D721Med (cell line): ENCODE results near the gene NUP37.

ENCODE experiments used
- DNase-seq: peaks from one replicate; pipeline ENCODE4 v3.0.0; 2011; ENCODE audit warnings: low spot score; ENCODE audit not compliant: insufficient read length
- FAIRE-seq: peaks from 2 replicates; lab custom pipeline; 2011; peaks lifted over from hg19 to GRCh38; lab: Jason Lieb, UNC
- TF ChIP-seq, protein P1 (sequence below): IDR thresholded peaks from 2 replicates; pipeline ENCODE4 v1.5.1; 2012; ENCODE audit warnings: mild to moderate bottlenecking, control low read depth; ENCODE audit not compliant: insufficient read depth; ENCODE audit errors: missing control alignments

The NUP37 gene

DNA sequence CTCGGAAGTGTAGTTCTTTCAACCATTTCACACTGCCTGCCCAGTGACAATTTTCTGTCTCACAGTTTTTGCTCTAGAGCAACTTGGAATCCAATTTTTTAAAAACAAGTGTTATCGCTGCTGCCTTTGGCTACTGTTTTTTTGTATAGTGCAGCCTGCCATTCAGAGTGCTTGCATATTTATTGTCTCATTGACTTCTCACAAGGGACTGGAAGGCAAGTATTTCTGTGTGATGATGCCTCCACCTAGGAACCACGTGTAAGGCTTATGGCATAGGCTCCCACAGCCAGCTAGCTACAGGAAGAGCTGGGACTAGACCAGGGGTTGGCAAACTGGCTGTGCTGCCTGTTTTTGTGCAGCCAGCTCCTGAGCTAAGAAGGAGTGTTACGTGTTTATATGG is 972 bp upstream of the NUP37 start:
- no peak for DNase-seq
- TF ChIP-seq, protein P1, sequence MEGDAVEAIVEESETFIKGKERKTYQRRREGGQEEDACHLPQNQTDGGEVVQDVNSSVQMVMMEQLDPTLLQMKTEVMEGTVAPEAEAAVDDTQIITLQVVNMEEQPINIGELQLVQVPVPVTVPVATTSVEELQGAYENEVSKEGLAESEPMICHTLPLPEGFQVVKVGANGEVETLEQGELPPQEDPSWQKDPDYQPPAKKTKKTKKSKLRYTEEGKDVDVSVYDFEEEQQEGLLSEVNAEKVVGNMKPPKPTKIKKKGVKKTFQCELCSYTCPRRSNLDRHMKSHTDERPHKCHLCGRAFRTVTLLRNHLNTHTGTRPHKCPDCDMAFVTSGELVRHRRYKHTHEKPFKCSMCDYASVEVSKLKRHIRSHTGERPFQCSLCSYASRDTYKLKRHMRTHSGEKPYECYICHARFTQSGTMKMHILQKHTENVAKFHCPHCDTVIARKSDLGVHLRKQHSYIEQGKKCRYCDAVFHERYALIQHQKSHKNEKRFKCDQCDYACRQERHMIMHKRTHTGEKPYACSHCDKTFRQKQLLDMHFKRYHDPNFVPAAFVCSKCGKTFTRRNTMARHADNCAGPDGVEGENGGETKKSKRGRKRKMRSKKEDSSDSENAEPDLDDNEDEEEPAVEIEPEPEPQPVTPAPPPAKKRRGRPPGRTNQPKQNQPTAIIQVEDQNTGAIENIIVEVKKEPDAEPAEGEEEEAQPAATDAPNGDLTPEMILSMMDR: no peak
- no peak for FAIRE-seq

DNA sequence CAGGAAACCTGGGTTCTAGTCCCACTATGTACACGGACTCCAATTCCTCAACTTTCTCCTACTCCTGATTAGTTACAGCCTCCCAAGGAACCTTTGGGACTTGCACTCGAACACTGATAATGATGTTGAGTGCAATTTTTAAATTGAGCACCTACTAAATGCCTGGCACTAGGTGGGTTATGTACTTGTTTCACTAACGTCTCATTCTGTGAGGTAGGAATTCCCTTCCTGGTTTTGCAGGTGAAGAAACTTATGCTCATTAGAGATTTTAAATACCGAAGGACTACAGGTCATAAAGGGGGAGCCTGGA is 605 bp upstream of the NUP37 start:
- DNase-seq: no peak
- TF ChIP-seq, protein P1: no peak
- no peak for FAIRE-seq

DNA sequence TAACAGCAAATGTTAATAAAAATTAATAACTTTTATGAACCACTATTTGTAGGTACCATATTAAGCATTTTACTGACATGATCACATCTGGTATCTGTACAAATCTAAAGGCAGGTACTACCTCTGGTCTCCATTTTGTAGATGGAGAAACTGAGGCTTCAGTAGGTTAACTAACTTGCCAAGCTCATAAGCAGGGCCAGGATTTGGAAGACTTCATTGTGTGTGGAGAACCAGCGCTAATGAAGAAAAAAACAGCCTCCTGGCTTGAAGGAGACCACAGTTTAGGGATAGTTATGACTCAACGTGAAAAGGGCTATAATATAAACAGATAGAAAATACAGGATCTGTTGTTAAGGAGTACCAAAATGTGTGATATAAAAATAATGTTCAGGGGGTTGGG is 1.0 kb downstream of the NUP37 start:
- FAIRE-seq (no peak), DNase-seq (no peak)
- TF ChIP-seq, protein P1: no peak

DNA sequence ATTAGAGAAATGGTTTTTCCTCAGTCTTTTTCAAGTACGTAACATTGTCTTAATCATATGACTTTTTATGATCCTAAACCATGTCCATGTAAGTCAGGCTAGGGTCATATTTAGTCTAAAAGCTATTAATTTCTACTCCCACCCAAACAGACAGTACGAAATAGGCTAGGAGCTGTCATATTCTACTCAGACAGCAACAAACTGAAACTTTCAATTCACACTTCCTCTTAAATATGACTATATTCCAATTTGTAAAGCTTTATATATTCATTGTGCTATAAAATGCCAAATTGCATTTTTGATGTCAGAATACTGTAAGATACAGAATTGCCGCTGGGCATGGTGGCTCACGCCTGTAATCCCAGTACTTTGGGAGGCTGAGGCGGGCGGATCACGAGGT is 3.5 kb downstream of the NUP37 start:
- FAIRE-seq: no peak
- TF ChIP-seq, protein P1: no peak
- DNase-seq: no peak

DNA sequence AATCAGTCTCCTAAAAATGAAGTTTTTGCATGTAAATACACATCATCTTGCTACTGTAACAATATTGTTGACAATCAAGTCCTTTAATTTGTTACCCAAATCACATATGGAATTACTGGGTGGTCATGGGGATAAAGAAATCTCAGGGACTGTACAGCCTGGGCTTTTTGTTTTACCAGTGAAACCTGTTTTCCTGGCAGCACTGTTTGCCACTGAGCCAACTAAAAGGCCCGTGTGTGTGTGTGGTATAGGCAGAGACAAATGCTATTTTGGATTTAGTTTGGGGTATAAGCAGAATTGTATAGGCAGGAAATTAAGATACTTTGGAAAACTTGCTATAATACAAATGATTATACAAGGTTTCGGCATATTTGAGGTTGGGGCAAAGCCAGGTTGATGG is 5.7 kb downstream of the NUP37 start:
- TF ChIP-seq, protein P1: no peak
- DNase-seq (no peak), FAIRE-seq (no peak)

DNA sequence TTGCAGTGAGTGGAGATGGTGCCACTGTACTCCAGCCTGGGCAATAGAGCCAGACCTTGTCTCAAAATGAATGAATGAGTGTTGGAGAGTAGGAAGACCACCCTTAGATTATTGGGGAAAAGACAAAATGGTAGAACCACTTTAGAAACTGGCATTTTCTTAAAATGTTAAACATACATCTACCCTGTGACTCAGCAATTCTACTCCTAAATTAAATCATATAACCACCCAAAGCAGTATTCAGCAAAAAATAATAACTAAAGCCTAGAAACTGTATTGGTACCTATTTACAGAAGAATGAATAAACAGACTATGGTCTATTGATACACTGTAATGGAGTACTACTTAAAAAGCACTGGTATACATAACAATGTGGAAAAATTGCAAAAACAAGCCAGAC is 9.1 kb downstream of the NUP37 start:
- DNase-seq (no peak), FAIRE-seq (no peak)
- TF ChIP-seq, protein P1: no peak

DNA sequence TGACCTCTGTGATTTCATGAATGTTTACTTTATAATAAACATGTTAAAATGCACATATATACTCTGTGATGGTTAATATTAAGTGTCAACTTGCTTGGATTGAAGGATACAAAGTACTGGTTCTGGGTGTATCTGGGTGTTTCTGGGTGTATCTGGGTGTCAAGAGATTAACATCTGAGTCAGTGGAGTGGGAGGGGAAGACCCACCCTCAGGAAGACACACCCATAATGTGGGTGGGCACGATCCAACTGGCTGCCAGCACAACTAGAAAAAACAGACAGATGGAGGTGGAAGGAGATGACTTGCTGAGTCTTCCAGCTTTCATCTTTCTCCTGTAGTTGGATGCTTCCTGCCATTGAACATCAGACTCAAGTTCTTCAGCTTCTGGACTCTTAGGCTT is 11.9 kb downstream of the NUP37 start:
- TF ChIP-seq, protein P1: no peak
- DNase-seq: no peak
- FAIRE-seq: no peak
